HG03025 (cell line): ENCODE data around the gene GLB1L.
A peak's percentile ranks its signal among the peaks of the same experiment; 100 is the strongest.
"Not testable (repeated sequence)": the region's sequence is repeated elsewhere in the genome, so short reads cannot be mapped to it uniquely, and the experiment has no call there.

Source experiments
- ATAC-seq: cut with Tn5 transposase; IDR thresholded peaks from one replicate; pipeline ENCODE4 v1.9.1; 2021; ENCODE audit warnings: mild to moderate bottlenecking, moderate library complexity; ENCODE audit not compliant: unreplicated experiment, low FRiP score

The GLB1L gene

DNA sequence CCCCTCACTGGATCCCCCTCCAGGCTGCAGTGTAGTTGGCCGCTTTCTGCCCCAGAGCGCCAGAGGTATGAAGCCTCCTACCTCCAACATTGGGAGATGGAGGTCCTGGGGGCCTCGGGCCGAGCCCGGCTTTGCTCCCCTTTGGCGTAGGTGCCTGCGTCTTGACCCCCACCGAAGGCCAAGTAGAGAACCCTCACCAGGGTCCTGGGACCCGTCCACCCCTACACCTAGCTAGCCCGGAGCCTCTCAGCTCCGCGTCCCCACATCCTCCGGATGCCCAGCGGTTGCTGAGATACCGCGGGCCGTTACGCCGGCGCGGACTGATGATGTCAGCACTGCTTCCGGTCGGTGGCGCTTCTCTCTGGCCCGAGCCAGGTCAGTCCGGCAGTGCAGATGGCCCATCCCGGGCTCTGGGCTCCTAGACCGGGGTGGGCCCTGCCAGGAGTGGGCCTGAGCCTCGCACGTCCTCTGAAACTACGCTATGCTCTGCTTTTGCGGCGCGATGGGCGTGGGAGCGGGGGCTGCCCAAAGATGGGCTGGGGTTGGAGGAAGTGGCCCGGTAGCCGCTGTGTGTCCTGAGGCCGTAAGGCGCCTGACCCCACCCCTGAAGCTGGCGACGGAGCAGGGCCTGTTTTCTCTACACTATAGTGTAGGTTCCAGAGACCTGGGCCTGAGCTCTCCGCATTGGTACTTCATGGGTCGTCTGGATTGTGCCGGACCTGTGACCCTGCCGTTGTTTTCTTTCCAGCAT lies at the start of gene GLB1L, which contains the start of gene STK16:
Gene GLB1L, minus strand, starts transcription at position 297 of the 751 bp plus-strand sequence. CDS start 1,871 bp downstream, outside the sequence.
Gene STK16, plus strand, starts transcription at position 332 of the 751 bp plus-strand sequence. CDS start 521 bp downstream, outside the sequence.
- peak; percentile 74 for ATAC-seq

DNA sequence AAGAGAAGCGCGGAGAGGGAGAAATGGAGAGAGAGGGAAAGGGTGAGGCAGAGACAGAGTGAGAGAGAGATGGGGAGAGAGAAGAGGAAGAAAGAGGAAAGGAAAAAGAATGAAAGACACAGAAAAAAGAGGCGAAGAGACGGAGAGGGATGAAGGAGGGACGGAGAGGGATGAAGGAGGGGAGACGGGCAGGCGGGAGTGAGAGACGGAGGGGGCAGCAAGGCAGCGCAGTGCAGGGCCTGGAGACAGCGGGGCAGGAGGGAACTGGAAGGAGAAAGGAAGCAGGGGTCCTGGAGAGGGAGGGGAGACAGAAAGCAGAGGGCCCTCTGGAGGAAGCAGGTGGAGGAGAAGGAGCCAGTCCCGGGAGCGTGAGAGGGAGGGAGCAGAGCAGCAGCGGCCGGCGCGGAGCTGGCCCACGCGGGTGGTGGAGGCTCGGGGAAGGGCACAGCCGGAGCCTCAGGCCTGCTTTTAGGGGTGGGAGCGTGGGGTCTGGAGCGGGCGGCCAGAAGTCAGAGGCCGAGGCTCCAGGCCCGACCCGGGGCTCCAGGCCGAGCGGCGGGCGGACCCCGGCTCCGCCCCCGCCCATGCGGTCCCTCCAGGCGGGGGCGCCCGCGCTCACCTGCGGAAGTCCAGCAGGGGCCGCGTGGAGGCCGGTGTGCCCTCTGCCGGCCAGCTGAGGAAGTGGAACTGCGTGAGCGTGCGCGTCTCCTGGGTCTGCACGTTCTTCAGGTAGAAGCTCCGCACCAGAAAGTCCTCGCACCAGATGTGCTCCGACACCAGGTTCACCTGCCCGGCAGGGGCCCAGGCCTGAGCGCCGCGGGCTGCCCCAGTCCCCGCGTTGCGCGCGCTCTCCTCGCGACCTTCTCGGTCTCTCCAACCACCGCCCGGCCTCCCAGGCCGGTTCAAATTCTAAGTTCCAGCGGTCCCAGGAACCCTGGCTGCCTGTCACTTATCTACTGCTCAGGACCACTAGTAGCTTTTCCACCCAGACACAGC lies 49.4 kb upstream of the GLB1L start:
- ATAC-seq, result peak; percentile 79

DNA sequence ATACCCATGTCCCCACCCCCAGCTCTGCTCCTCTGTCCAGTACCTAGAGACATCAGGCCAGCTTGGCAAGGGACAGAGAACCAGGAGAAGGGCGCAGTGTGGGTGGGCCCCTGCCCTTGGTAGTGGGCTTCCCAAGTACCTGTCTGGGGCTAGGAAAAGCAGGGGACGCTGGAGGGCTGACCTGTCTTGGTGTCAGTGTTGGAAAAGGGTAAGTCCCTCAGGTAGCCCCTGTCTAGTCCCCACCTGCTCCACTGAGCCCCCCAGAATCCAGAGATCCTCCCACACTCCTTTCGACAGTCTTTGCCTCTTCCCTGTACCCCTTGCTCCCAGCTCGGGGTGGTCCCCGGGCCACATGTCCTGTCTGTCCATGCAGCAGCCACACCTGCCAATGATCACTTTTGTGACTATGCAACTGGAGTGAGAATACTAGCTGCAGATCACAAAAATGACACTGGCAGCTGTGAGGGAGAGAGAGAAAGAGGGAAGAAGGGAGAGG lies 48.5 kb upstream of the GLB1L start:
- ATAC-seq, result no peak

DNA sequence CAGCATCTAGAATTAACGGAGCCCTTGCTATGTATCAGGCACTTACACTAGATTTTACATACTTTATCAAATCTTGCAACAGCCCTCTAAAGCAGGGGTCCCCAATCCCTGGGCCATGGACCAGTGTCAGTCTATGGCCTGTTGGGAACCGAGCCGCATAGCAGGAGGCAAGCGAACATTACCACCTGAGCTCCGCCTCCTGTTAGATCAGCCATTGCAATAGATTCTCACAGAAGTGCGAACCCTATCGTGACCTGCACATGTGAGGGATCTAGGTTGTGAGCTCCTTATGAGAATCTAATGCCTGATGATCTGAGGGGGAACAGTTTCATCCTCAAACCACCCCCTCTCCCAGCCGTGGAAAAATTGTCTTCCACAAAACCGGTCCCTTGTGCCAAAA lies 47.4 kb upstream of the GLB1L start:
- no peak for ATAC-seq

DNA sequence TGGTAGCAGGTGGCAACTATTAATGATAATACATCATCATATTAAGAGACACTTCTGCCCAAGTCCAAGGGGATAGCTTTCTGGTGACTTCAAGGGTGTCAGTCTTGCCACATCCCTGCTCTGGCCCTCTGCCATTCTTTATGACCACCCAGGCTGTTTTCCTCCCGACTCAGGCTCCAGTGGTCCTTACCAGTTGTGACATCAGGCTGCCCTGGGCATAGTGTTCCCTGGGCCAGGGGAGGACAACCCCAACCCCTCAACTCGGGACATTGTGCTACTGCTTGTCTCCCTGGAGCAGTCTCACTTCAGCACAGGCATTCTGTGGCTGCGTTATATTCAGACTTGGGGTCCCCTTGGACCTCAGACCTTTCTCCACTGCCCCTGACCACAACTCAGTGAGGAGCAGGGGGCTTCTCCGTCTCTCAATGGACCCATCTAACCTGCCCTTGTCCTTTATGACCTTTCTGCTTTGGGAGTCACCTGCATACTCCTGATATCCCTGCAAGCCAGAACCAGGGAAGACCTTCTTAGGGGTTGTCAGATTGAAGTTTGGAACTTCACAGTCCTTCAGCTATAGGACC lies 46.8 kb upstream of the GLB1L start:
- no peak for ATAC-seq

DNA sequence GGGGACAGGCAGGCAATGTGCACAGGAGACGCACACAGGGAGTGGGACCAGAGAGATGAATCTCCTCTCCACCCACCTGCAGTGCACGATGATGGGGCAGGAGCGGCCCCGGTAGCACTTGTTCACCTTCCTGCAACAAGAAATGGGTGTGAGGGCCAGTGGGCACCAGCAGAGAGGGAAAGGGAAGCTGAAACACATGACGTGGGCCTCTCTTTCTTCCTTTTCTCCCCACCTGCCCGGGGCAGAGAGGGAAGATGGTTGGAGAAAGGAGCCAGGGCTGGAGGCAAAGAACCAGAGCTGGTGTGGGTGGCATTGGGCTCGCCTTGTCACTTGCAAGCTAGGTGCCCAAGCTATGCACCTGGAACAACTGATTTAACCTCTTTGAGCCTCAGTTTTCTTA lies 46.1 kb upstream of the GLB1L start:
- ATAC-seq, result no peak

DNA sequence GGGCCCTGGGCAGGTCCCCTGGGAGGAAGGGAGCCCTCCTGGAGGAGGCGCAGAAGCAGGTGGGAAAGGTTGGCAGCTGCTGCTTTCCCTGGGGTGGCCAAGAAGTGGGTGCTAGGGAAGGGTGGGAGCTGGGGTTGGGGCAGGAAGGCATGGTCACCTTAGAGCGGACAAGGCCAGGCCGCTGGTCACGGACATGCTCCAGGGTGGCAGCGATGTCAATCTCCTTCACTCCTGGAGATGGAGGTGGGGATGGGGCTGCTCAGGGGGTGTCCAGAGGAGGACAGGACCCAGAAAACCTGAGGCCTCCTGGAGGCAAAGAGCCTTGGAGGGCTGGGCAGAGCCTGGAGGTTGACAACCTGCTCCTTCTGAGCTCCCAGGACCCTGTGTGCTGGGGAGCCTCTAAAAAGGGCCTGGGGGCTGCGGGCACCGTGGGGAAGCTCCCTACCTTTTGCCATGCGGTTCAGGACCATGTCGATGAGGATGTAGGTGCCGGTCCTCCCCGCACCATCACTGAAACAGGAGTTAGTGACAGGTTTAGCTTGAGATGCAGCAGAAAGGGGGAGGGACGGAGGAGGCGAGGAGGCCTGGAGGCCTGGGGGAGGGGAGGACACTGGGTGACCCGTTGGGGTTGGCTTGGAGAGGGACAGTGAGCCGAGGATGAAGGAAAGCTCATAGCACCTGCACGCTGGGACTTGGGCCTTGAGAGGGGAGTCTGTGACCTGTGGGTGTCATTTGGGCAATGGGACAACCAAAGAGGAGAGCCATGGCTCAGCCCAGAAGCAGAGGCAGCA lies 45.3 kb upstream of the GLB1L start:
- ATAC-seq, result no peak

DNA sequence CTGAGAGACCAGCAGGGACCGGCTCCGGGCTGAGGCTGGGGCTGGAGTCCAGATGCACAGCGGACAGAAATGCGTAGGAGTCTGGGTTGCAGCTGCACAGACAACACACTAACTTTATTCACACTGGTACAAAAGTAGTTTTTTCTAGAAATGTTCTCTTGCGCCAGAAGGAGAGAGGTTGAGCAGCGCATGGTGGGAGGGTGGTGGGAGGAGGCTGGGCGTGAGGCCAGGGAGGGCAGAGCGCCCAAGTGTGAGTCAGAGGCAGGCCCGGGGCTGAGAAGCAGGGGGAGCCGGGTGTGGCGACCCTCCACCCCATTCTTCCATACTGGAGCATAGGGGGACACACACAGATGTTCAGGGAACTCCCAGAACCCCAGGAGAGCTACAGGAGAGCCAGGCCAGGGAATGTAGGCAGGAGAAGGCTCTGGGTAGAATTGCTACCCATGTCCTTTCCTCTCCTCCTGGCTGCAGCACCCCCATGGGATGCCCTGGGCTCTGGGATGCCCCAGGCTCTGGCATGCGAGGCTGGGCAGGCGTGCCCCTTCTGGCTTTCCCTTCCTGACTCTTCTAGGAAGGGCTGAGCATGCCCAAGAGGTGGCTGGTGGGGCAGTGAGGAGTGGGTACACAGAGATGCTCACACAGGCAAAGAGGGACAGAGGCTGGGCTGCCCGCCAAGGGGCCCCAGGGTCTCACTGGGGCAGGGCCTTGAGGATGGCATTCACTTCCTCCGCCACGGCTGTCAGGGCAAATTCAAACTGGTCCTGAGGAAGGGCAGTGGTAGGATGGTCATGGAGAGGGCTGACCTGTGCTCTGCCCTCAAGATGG lies 44.5 kb upstream of the GLB1L start:
- ATAC-seq, result no peak

DNA sequence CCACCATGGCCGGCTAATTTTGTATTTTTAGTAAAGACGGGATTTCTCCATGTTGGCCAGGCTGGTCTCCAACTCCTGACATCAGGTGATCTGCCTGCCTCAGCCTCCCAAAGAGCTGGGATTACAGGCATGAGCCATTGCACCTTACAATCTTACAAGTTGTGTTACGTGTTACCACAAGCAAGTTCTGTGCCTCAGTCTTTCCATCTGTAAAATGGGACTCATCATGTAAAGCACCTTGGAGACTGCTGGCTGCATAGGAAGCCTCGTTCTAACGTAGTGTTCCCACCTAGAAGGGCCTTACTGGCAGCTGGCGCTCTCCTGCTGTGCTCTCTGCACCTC lies 43.9 kb upstream of the GLB1L start:
- no peak for ATAC-seq

DNA sequence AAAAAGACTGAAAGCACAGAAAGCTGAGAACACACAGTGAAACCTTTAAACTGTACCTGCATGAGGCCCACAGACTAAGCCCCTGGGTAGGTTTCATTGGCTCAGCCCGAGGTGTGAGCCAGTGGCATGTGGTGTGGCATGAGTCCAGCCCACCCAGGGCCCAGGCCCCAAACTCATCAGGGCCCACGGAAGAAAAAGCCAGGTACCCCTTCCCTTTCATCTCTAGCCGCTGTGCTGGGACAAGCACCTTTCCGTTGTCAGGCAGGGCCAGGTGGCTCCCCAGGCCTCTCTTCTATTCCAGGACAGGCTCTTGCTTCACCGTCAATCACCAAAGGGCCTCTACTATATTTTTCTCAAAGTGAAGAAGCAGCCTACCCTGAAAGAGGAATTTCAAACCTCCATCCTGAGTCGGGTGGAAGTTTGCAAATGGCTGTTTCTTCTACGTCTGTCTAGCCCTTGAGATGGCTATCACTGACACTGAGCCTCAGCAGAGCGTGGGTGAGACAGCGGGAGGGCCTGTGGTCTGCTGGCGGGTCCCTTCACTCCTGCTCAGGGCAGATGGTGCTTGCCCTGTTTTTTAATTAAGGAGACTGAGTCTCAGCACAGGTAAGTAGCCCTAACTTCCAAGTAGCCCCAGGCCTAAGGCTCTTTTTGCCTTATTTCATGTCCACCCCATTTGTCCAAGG lies 42.5 kb upstream of the GLB1L start:
- ATAC-seq, result no peak

DNA sequence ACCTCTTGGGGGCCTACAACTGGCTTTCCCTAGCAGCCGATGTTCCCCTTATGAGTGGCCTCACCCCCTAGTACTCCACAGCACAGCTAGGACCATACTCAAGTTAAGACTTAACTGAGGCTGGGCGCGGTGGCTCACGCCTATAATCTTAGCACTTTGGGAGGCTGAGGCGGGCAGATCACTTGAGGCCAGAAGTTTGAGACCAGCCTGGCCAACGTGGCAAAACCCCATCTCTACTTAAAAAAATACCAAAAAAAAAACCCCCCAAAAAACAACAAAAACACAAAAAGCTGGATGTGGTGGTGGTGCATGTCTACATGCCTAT lies 41.8 kb upstream of the GLB1L start:
- not testable (repeated sequence) for ATAC-seq

DNA sequence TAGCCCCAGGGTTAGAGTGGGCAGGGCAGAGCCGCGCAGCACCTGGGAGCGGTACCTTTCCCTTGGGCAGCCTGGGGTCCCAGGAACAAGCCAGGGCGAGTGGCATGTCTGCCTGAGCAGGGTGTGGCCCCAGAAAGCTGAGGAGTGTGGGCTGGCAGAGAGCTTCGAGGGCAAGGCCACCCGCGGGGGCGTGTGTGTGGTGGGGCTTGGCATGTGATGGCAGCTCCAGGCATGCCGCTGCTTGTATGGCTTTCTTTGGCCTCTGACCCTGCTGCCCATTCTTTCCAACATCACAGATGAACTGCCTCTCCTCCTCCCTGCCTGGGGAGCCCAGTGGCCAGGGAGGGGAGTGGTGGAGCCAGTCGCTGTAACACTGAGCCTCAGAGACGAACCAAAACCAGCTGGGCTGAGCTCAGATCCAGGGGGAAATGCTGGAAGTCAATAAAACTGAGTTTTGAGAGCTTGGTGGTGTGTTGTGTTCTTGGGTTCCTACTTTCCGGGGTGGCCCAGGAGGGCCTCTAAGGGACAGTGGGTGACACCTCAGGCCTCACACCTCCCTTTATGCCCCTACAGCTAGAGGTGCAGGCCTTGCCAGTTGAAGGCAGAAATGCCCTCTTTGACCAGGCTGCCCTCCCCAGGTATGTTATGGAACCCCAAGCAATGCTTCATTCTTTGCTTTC lies 41.3 kb upstream of the GLB1L start:
- no peak for ATAC-seq

DNA sequence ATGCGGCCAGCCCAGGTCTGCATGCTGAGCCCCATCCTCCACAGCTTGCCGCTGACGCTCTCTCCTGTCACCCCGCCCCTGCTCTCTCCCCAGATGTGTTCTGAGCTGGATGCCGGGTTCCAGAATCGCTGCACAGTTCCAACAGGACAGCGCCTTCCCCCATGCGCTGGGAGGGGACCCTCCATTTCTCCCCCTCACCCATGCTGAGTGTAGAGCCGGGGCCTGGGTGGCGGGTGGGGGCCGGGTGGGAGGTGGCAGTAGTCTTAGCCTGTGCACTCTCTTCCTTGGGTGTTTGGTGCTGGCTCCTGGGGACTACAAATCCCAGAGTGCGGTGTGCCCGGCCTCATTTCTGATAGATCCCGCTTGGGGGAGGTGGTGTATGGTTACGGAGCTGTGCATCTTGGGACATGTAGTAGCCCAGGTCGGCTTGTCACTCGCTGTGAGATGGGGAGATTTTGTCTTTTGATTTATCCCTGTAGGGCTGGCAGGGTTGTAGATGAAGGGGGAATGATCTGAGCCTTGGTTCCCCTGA lies 40.7 kb upstream of the GLB1L start:
- ATAC-seq, result no peak

DNA sequence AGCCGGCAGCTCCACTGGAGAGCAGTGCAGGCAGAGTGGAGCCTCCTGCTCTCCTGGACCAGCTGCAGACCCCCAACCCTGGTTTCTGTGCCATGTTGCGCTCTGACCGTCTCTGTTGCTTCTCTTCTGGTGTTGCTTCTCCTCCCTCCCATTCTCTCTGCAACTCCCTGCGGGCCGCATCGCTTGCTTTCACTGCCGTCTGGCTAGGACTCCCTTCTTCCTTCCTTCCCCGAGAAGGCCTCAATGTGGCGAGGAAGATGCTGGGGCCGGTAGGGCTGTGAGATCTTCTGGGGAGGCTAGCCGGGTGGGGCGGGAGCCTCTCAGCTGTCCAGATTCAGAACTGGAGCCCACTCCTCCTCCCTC lies 40.1 kb upstream of the GLB1L start:
- no peak for ATAC-seq

DNA sequence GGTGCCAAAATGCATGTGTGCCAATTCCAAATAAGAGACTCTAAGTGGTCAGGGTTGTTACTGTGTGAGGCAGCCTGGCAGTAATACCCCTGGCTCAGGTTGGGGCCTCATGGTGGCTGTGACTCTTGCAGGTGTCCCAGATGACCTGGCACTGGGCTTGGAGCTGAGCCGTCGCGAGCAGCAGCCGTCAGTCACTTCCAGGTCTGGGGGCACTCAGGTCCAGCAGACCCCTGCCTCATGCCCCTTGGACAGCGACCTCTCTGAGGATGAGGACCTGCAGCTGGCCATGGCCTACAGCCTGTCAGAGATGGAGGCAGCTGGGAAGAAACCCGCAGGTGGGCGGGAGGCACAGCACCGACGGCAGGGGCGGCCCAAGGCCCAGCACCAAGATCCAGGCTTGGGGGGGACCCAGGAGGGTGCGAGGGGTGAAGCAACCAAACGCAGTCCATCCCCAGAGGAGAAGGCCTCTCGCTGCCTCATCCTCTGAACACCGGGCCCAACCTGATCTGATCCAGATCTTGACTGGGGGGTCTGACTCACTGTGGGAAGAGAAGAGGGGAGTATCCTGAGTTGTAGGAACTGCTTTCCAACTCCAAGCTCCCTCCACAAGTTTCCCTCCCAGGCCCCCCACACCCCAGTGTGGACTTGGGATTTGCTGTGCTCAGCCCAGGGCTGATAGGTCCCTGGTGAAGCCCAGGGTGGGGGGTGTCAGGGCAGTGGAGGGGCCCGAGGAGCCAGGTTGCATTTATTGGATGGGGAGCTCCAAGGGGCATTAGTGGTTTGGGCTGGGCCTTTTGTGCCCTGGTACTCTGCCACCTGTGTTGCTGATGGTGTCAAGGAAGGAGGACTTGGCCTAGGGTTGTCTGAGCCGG lies 39.5 kb upstream of the GLB1L start:
- no peak for ATAC-seq

DNA sequence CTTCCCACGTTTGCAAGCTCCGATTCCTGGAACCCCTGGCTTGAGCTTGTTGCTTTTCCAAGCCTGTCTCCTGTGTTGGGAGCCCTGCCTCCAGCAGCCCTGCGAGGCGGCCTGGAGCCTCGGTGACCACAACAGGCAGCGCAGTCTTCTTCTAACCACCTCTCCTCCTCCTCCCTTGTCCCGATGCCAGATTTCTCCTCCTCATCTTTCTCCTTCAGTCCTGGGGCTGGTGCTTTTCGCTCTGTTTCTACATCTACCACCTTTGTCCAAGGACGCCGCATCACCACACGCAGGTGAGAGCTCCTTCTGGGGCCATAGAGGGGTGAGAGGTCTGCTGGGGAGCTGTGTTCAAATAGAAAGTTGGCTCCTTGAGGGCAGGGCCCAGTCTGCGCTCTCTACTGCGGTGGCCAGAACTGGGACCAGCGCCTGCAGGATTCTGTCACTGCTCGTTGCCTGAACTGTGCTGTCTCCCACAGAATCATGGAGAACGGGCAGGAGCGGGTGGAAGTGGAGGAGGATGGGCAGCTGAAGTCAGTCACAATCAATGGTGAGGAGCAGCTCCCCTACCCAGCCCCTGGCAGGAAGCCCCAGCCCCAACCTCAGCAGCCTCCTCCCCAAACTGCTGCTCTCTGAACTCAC lies 37.8 kb upstream of the GLB1L start:
- no peak for ATAC-seq

DNA sequence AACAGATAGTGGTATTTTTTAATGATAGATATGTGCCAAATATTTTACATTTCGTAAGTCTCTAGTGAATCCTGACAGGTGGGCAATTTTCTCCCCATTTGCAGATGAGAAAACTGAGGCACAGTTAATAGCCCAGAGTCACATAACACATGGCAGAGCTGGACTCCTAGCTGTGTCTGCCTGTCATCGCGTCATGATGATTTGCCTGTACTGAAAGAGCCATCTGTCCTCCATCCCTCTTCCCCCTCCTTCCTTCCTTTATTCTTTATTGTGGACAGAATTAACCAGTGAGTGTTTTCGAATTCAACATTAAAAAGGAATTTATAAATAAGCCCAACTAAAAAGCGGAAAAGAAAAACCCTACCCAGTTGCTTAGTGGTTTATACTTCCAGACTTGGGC lies 37.1 kb upstream of the GLB1L start:
- ATAC-seq, result no peak
